ENCODE measurements around the gene ICE2. TPM values are rescaled to one million over a fixed set of nuclear protein-coding genes. Genes with fewer than 3 reads are reported as not detected.

ICE2 gene
- total and polyA plus RNA-seq, 2 donors: 30.1 to 37.4 TPM

- WGBS: 96% methylated on average over 7 of the region's 7 CpGs
- Histone ChIP-seq H3K9me3 (ENCODE audit: control insufficient read depth in 2 of 2, insufficient read depth in 1 of 2, low read length in 1 of 2) (no peaks in the 10 kb centered on the region), H3K4me1 (ENCODE audit: control insufficient read depth in 2 of 2, insufficient read depth in 2 of 2, low read length in 2 of 2) (no peaks in the 10 kb centered on the region), H3K36me3 (ENCODE audit: control insufficient read depth in 2 of 2, insufficient read depth in 2 of 2, low read length in 1 of 2) (peaks cover 3 to 27% of the 10 kb centered on the region in 2 donors), H3K27ac (ENCODE audit: low read depth in 1 of 2, low read length in 1 of 2) (no peak overlapping the region), H3K27me3 (ENCODE audit: control insufficient read depth in 2 of 2, insufficient read depth in 1 of 2, low read length in 1 of 2) (no peaks in the 10 kb centered on the region), H3K4me3 (ENCODE audit: low read length in 2 of 2) (no peak overlapping the region)
- DNase-seq (ENCODE audit: low read depth in 6 of 9, low spot score in 9 of 9): no peak
These were observed 13.9 kb downstream of the ICE2 start for GRCh38 chr15:60464836-60465630.

GRCh38 chr15:60462027-60462426, 16.9 kb downstream of the ICE2 start:
- peaks cover 3 to 17% of the 10 kb centered on the region in 2 donors for H3K36me3 ChIP-seq (ENCODE audit: control insufficient read depth in 2 of 2, insufficient read depth in 2 of 2, low read length in 1 of 2)
- no peaks in the 10 kb centered on the region for H3K27me3 ChIP-seq (ENCODE audit: control insufficient read depth in 2 of 2, insufficient read depth in 1 of 2, low read length in 1 of 2)
- H3K4me3 ChIP-seq (ENCODE audit: low read length in 2 of 2): no peak overlapping the region
- DNase-seq (ENCODE audit: low read depth in 6 of 9, low spot score in 9 of 9): no peak
- no peaks in the 10 kb centered on the region for H3K4me1 ChIP-seq (ENCODE audit: control insufficient read depth in 2 of 2, insufficient read depth in 2 of 2, low read length in 2 of 2)
- no peak overlapping the region for H3K27ac ChIP-seq (ENCODE audit: low read depth in 1 of 2, low read length in 1 of 2)
- no peaks in the 10 kb centered on the region for H3K9me3 ChIP-seq (ENCODE audit: control insufficient read depth in 2 of 2, insufficient read depth in 1 of 2, low read length in 1 of 2)

- H3K27me3 ChIP-seq (ENCODE audit: control insufficient read depth in 2 of 2, insufficient read depth in 1 of 2, low read length in 1 of 2): no peaks in the 10 kb centered on the region
- peaks cover 3 to 13% of the 10 kb centered on the region in 2 donors for H3K36me3 ChIP-seq (ENCODE audit: control insufficient read depth in 2 of 2, insufficient read depth in 2 of 2, low read length in 1 of 2)
- H3K4me1 ChIP-seq (ENCODE audit: control insufficient read depth in 2 of 2, insufficient read depth in 2 of 2, low read length in 2 of 2): no peaks in the 10 kb centered on the region
- no peak overlapping the region for H3K27ac ChIP-seq (ENCODE audit: low read depth in 1 of 2, low read length in 1 of 2)
- DNase-seq (ENCODE audit: low read depth in 6 of 9, low spot score in 9 of 9): no peak
- WGBS: 97% methylated on average over 4 of the region's 4 CpGs
- H3K9me3 ChIP-seq (ENCODE audit: control insufficient read depth in 2 of 2, insufficient read depth in 1 of 2, low read length in 1 of 2): no peaks in the 10 kb centered on the region
- no peak overlapping the region for H3K4me3 ChIP-seq (ENCODE audit: low read length in 2 of 2)
These were observed 18.0 kb downstream of the ICE2 start for GRCh38 chr15:60460931-60461330.

GRCh38 chr15:60458721-60459120, 20.2 kb downstream of the ICE2 start:
- WGBS: 90% methylated on average over 6 of the region's 6 CpGs
- no peaks in the 10 kb centered on the region for H3K27me3 ChIP-seq (ENCODE audit: control insufficient read depth in 2 of 2, insufficient read depth in 1 of 2, low read length in 1 of 2)
- H3K4me1 ChIP-seq (ENCODE audit: control insufficient read depth in 2 of 2, insufficient read depth in 2 of 2, low read length in 2 of 2): no peaks in the 10 kb centered on the region
- no peak overlapping the region for H3K4me3 ChIP-seq (ENCODE audit: low read length in 2 of 2)
- no peak for DNase-seq (ENCODE audit: low read depth in 6 of 9, low spot score in 9 of 9)
- no peaks in the 10 kb centered on the region for H3K9me3 ChIP-seq (ENCODE audit: control insufficient read depth in 2 of 2, insufficient read depth in 1 of 2, low read length in 1 of 2)
- H3K27ac ChIP-seq (ENCODE audit: low read depth in 1 of 2, low read length in 1 of 2): no peak overlapping the region
- H3K36me3 ChIP-seq (ENCODE audit: control insufficient read depth in 2 of 2, insufficient read depth in 2 of 2, low read length in 1 of 2): peaks cover 7 to 12% of the 10 kb centered on the region in 2 donors

GRCh38 chr15:60457985-60458384, 21.0 kb downstream of the ICE2 start:
- H3K27ac ChIP-seq (ENCODE audit: low read depth in 1 of 2, low read length in 1 of 2): no peak overlapping the region
- DNase-seq (ENCODE audit: low read depth in 6 of 9, low spot score in 9 of 9): no peak
- no peak overlapping the region for H3K4me3 ChIP-seq (ENCODE audit: low read length in 2 of 2)
- H3K4me1 ChIP-seq (ENCODE audit: control insufficient read depth in 2 of 2, insufficient read depth in 2 of 2, low read length in 2 of 2): no peaks in the 10 kb centered on the region
- no peaks in the 10 kb centered on the region for H3K27me3 ChIP-seq (ENCODE audit: control insufficient read depth in 2 of 2, insufficient read depth in 1 of 2, low read length in 1 of 2)
- peaks cover 7 to 19% of the 10 kb centered on the region in 2 donors for H3K36me3 ChIP-seq (ENCODE audit: control insufficient read depth in 2 of 2, insufficient read depth in 2 of 2, low read length in 1 of 2)
- WGBS: 98% methylated on average over 3 of the region's 3 CpGs
- H3K9me3 ChIP-seq (ENCODE audit: control insufficient read depth in 2 of 2, insufficient read depth in 1 of 2, low read length in 1 of 2): no peaks in the 10 kb centered on the region

GRCh38 chr15:60454824-60455223, 24.1 kb downstream of the ICE2 start:
- Histone ChIP-seq H3K9me3 (ENCODE audit: control insufficient read depth in 2 of 2, insufficient read depth in 1 of 2, low read length in 1 of 2) (no peaks in the 10 kb centered on the region), H3K36me3 (ENCODE audit: control insufficient read depth in 2 of 2, insufficient read depth in 2 of 2, low read length in 1 of 2) (peaks cover 10 to 32% of the 10 kb centered on the region in 2 donors), H3K27ac (ENCODE audit: low read depth in 1 of 2, low read length in 1 of 2) (no peak overlapping the region), H3K4me3 (ENCODE audit: low read length in 2 of 2) (no peak overlapping the region), H3K4me1 (ENCODE audit: control insufficient read depth in 2 of 2, insufficient read depth in 2 of 2, low read length in 2 of 2) (no peaks in the 10 kb centered on the region), H3K27me3 (ENCODE audit: control insufficient read depth in 2 of 2, insufficient read depth in 1 of 2, low read length in 1 of 2) (no peaks in the 10 kb centered on the region)
- 96% methylated on average over 2 of the region's 2 CpGs for WGBS
- DNase-seq (ENCODE audit: low read depth in 6 of 9, low spot score in 9 of 9): no peak

- H3K27me3 ChIP-seq (ENCODE audit: control insufficient read depth in 2 of 2, insufficient read depth in 1 of 2, low read length in 1 of 2): no peaks in the 10 kb centered on the region
- H3K4me3 ChIP-seq (ENCODE audit: low read length in 2 of 2): no peak overlapping the region
- no peak for DNase-seq (ENCODE audit: low read depth in 6 of 9, low spot score in 9 of 9)
- peaks cover 6 to 42% of the 10 kb centered on the region in 2 donors for H3K36me3 ChIP-seq (ENCODE audit: control insufficient read depth in 2 of 2, insufficient read depth in 2 of 2, low read length in 1 of 2)
- H3K4me1 ChIP-seq (ENCODE audit: control insufficient read depth in 2 of 2, insufficient read depth in 2 of 2, low read length in 2 of 2): no peaks in the 10 kb centered on the region
- H3K27ac ChIP-seq (ENCODE audit: low read depth in 1 of 2, low read length in 1 of 2): no peak overlapping the region
- no peaks in the 10 kb centered on the region for H3K9me3 ChIP-seq (ENCODE audit: control insufficient read depth in 2 of 2, insufficient read depth in 1 of 2, low read length in 1 of 2)
- WGBS: 79% methylated on average over 5 of the region's 5 CpGs
These were observed 30.1 kb downstream of the ICE2 start for GRCh38 chr15:60448668-60449360.

- peaks cover 0 to 29% of the 10 kb centered on the region in 2 donors for H3K36me3 ChIP-seq (ENCODE audit: control insufficient read depth in 2 of 2, insufficient read depth in 2 of 2, low read length in 1 of 2)
- WGBS: 96% methylated on average over 6 of the region's 6 CpGs
These were observed 34.5 kb downstream of the ICE2 start for GRCh38 chr15:60444289-60444912.

DNA sequence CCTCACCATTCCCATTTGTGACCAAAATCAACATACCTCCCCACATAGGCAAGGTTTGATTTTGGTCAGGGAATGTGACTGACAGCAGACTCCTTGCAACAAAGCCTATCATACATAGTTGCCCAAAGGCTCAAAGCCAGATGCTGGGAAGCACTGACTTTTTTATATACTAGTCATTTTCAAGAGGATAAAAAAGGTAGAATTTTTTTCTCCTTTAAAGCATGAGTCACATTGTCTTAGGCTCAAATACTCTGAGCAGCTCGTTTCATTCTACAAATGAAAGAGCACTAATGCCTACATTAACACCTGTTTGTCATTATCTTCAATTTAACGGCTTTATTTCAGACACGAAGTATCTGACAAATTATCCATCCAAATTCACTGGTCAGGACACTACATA, 36.2 kb downstream of the ICE2 start:
- H3K36me3 ChIP-seq (ENCODE audit: control insufficient read depth in 2 of 2, insufficient read depth in 2 of 2, low read length in 1 of 2): peaks cover 0 to 18% of the 10 kb centered on the region in 2 donors
- H3K4me1 ChIP-seq (ENCODE audit: control insufficient read depth in 2 of 2, insufficient read depth in 2 of 2, low read length in 2 of 2): no peaks in the 10 kb centered on the region
- H3K27me3 ChIP-seq (ENCODE audit: control insufficient read depth in 2 of 2, insufficient read depth in 1 of 2, low read length in 1 of 2): no peaks in the 10 kb centered on the region
- DNase-seq (ENCODE audit: low read depth in 6 of 9, low spot score in 9 of 9): no peak
- H3K27ac ChIP-seq (ENCODE audit: low read depth in 1 of 2, low read length in 1 of 2): no peak overlapping the region
- H3K9me3 ChIP-seq (ENCODE audit: control insufficient read depth in 2 of 2, insufficient read depth in 1 of 2, low read length in 1 of 2): no peaks in the 10 kb centered on the region
- WGBS: 95% methylated on average over 3 of the region's 3 CpGs
- H3K4me3 ChIP-seq (ENCODE audit: low read length in 2 of 2): no peak overlapping the region

More at GRCh38 chr15:60444289-60444912, 34.5 kb downstream of the ICE2 start:
- H3K4me3 ChIP-seq (ENCODE audit: low read length in 2 of 2): no peak overlapping the region
- H3K27me3 ChIP-seq (ENCODE audit: control insufficient read depth in 2 of 2, insufficient read depth in 1 of 2, low read length in 1 of 2): no peaks in the 10 kb centered on the region
- no peak for DNase-seq (ENCODE audit: low read depth in 6 of 9, low spot score in 9 of 9)
- H3K27ac ChIP-seq (ENCODE audit: low read depth in 1 of 2, low read length in 1 of 2): no peak overlapping the region
- no peaks in the 10 kb centered on the region for H3K4me1 ChIP-seq (ENCODE audit: control insufficient read depth in 2 of 2, insufficient read depth in 2 of 2, low read length in 2 of 2)
- H3K9me3 ChIP-seq (ENCODE audit: control insufficient read depth in 2 of 2, insufficient read depth in 1 of 2, low read length in 1 of 2): no peaks in the 10 kb centered on the region
